ENCODE measurements around the gene XAGE2. TPM values are rescaled to one million over a fixed set of nuclear protein-coding genes. Genes with fewer than 3 reads are reported as not detected.
A peak's percentile ranks its signal among the peaks of the same experiment; 100 is the strongest.

XAGE2 gene
- total and polyA plus RNA-seq, 2 experiments from 2014 or later = not detected

DNA sequence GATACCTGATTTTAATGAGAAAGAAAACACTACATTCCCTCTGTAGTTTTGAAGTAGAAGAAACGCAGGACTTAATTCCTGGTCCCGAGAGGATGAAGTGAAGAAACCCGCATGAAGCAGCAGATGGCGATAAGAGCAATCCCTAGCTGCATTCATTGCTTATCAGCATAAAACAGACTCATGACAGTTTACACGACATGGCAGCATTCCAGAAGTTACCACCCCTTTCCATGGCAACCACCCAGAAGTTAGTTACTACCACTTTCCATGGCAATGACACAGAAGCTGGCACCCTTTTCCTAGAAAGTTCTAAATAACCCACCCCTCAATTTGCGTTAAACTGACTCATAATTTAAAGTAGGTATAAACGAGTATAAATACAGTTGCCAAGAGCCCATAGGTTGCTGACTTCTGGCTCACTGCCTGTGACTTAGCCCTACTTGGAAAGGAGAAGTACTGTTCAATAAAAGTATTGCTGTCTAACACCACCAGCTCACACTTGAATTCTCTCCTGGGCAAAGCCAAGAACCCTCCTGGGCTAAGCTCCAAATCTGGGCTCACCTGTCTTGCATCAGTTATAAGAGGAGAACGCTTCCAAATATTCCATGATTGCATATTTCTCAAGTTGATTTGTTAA, 5.5 kb upstream of the XAGE2 start:
- DNase-seq (ENCODE audit: low spot score) = peak; percentile 35
- H3K9me2 ChIP-seq (ENCODE audit: insufficient read depth) = no peaks in the 10 kb centered on the region
- H3K4me3 ChIP-seq = no peak overlapping the region
- no peak; the same call in 2 of the 3 replicates for ATAC-seq
- no peak overlapping the region for H3K4me2 ChIP-seq
- Mint-ChIP-seq H3K4me1 (no peaks in the 10 kb centered on the region), H3K36me3 (ENCODE audit: low read depth) (no peaks in the 10 kb centered on the region), H3K27ac (no peak overlapping the region), H3K27me3 (ENCODE audit: insufficient read depth, low read depth, poor library complexity) (peaks cover 2% of the 10 kb centered on the region), H3K9me3 (no peaks in the 10 kb centered on the region; the same call in 2 of the 3 replicates), H3K4me3 (no peak overlapping the region)
- H3K27me3 ChIP-seq (ENCODE audit: insufficient read depth) = no peaks in the 10 kb centered on the region
- H3K36me3 ChIP-seq (ENCODE audit: insufficient read depth) = no peaks in the 10 kb centered on the region
- H3F3A ChIP-seq (replicated peaks; ENCODE audit: low read depth) = no peaks in the 10 kb centered on the region
- no peak overlapping the region for H3K27ac ChIP-seq (ENCODE audit: low read depth)
- no peaks in the 10 kb centered on the region for H3K4me1 ChIP-seq (ENCODE audit: insufficient read depth)
- no peaks in the 10 kb centered on the region for H3K79me2 ChIP-seq (replicated peaks; ENCODE audit: insufficient read depth)
- H4K20me1 ChIP-seq (replicated peaks; ENCODE audit: insufficient read depth) = no peaks in the 10 kb centered on the region
- no peak for TF ChIP-seq ZNF114 (CRISPR knock-in tag; IDR thresholded peaks at IDR 0.05)
- TF ChIP-seq, protein P1, sequence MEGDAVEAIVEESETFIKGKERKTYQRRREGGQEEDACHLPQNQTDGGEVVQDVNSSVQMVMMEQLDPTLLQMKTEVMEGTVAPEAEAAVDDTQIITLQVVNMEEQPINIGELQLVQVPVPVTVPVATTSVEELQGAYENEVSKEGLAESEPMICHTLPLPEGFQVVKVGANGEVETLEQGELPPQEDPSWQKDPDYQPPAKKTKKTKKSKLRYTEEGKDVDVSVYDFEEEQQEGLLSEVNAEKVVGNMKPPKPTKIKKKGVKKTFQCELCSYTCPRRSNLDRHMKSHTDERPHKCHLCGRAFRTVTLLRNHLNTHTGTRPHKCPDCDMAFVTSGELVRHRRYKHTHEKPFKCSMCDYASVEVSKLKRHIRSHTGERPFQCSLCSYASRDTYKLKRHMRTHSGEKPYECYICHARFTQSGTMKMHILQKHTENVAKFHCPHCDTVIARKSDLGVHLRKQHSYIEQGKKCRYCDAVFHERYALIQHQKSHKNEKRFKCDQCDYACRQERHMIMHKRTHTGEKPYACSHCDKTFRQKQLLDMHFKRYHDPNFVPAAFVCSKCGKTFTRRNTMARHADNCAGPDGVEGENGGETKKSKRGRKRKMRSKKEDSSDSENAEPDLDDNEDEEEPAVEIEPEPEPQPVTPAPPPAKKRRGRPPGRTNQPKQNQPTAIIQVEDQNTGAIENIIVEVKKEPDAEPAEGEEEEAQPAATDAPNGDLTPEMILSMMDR (conservative IDR thresholded peaks at IDR 0.05; ENCODE audit: low read depth in 2 of 2) = peak; percentile 23 to 47; a peak in 2 of 4 replicates
- no peak overlapping the region for H2AFZ ChIP-seq

DNA sequence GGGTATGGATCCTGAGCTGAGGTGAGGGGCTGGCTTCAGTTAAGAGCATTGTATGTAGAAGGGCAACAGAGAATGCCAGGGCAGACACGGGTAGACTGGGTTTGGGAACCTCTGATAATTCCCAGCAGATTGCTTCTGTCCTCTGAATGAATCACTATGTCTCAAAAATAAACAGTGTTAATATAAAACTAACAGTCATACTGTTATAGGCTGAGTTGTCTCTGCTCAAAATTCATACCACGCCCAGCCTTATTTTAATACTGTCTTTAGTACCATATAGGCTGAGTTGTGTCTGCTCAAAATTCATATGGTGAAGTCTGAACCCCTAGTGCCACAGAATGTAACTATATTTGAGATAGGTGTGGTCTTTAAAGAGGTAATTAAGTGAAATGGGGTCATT, 10.0 kb downstream of the XAGE2 start:
- H3K79me2 ChIP-seq (replicated peaks; ENCODE audit: insufficient read depth) = no peaks in the 10 kb centered on the region
- H4K20me1 ChIP-seq (replicated peaks; ENCODE audit: insufficient read depth) = no peaks in the 10 kb centered on the region
- Mint-ChIP-seq H3K27me3 (ENCODE audit: insufficient read depth, low read depth, poor library complexity) (no peaks in the 10 kb centered on the region), H3K4me1 (no peaks in the 10 kb centered on the region), H3K9me3 (no peaks in the 10 kb centered on the region), H3K27ac (no peak overlapping the region), H3K4me3 (no peak overlapping the region), H3K36me3 (ENCODE audit: low read depth) (no peaks in the 10 kb centered on the region)
- H3K27ac ChIP-seq (ENCODE audit: low read depth) = no peak overlapping the region
- DNase-seq (ENCODE audit: low spot score) (no peak), ATAC-seq (no peak)
- no peak overlapping the region for H3K4me2 ChIP-seq
- H3K36me3 ChIP-seq (ENCODE audit: insufficient read depth) = no peaks in the 10 kb centered on the region
- TF ChIP-seq, protein P2, sequence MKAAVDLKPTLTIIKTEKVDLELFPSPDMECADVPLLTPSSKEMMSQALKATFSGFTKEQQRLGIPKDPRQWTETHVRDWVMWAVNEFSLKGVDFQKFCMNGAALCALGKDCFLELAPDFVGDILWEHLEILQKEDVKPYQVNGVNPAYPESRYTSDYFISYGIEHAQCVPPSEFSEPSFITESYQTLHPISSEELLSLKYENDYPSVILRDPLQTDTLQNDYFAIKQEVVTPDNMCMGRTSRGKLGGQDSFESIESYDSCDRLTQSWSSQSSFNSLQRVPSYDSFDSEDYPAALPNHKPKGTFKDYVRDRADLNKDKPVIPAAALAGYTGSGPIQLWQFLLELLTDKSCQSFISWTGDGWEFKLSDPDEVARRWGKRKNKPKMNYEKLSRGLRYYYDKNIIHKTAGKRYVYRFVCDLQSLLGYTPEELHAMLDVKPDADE (IDR thresholded peaks at IDR 0.05) = no peak
- H3F3A ChIP-seq (replicated peaks; ENCODE audit: low read depth) = no peaks in the 10 kb centered on the region
- no peaks in the 10 kb centered on the region for H3K4me1 ChIP-seq (ENCODE audit: insufficient read depth)
- no peaks in the 10 kb centered on the region for H3K9me2 ChIP-seq (ENCODE audit: insufficient read depth)
- no peak overlapping the region for H2AFZ ChIP-seq
- H3K27me3 ChIP-seq (ENCODE audit: insufficient read depth) = no peaks in the 10 kb centered on the region
- no peak overlapping the region for H3K4me3 ChIP-seq

DNA sequence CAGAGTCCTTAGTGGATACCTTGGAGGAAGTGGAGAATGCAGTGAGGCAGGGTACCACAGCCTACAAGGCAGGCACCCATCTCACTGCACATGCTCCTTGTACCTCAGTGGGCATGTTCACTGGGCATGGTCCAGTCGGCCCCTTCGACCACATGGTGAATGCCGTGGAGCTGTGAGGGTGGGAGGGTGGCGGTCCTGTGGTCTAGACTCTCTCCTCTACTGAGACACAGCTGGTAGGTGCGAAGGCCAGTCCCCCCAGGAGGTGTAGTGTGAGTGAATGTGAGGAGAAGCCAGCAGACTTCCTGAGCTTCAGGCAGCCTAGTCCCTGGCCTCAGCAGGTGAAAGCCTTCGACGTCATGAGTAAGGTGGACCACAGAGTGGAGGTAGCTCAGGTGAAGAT, 12.2 kb downstream of the XAGE2 start:
- H2AFZ ChIP-seq = no peak overlapping the region
- Mint-ChIP-seq H3K27me3 (ENCODE audit: insufficient read depth, low read depth, poor library complexity) (no peaks in the 10 kb centered on the region), H3K9me3 (no peaks in the 10 kb centered on the region)
- TF ChIP-seq, protein P2 (IDR thresholded peaks at IDR 0.05) = no peak
- TF ChIP-seq NANOG (IDR thresholded peaks at IDR 0.05; ENCODE audit: borderline replicate concordance) = no peak
- TF ChIP-seq EZH2 (IDR thresholded peaks at IDR 0.05; ENCODE audit: low read depth, unreplicated experiment) = no peak
- no peak for TF ChIP-seq EZH2phosphoT487 (IDR thresholded peaks at IDR 0.05; ENCODE audit: unreplicated experiment)
- TF ChIP-seq CREB1 (CRISPR knock-in tag; IDR thresholded peaks at IDR 0.05; ENCODE audit: low read depth) = no peak
- no peak for TF ChIP-seq POLR2AphosphoS5 (IDR thresholded peaks at IDR 0.05; ENCODE audit: low read depth)
- TF ChIP-seq, protein P3, sequence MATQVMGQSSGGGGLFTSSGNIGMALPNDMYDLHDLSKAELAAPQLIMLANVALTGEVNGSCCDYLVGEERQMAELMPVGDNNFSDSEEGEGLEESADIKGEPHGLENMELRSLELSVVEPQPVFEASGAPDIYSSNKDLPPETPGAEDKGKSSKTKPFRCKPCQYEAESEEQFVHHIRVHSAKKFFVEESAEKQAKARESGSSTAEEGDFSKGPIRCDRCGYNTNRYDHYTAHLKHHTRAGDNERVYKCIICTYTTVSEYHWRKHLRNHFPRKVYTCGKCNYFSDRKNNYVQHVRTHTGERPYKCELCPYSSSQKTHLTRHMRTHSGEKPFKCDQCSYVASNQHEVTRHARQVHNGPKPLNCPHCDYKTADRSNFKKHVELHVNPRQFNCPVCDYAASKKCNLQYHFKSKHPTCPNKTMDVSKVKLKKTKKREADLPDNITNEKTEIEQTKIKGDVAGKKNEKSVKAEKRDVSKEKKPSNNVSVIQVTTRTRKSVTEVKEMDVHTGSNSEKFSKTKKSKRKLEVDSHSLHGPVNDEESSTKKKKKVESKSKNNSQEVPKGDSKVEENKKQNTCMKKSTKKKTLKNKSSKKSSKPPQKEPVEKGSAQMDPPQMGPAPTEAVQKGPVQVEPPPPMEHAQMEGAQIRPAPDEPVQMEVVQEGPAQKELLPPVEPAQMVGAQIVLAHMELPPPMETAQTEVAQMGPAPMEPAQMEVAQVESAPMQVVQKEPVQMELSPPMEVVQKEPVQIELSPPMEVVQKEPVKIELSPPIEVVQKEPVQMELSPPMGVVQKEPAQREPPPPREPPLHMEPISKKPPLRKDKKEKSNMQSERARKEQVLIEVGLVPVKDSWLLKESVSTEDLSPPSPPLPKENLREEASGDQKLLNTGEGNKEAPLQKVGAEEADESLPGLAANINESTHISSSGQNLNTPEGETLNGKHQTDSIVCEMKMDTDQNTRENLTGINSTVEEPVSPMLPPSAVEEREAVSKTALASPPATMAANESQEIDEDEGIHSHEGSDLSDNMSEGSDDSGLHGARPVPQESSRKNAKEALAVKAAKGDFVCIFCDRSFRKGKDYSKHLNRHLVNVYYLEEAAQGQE (IDR thresholded peaks at IDR 0.05; ENCODE audit: unreplicated experiment) = no peak
- no peak for TF ChIP-seq JUNB (IDR thresholded peaks at IDR 0.05; ENCODE audit: unreplicated experiment)
- no peak for TF ChIP-seq ZNF331 (CRISPR knock-in tag; IDR thresholded peaks at IDR 0.05; ENCODE audit: low read depth)

More for the DNA sequence above, 12.2 kb downstream of the XAGE2 start:
- no peaks in the 10 kb centered on the region for H3K36me3 Mint-ChIP-seq (ENCODE audit: low read depth)
- no peak overlapping the region for H3K27ac ChIP-seq (ENCODE audit: low read depth)
- no peak overlapping the region for H3K4me3 ChIP-seq
- no peaks in the 10 kb centered on the region for H3K4me1 Mint-ChIP-seq
- DNase-seq (ENCODE audit: low spot score) (no peak), ATAC-seq (no peak)
- H3K9me2 ChIP-seq (ENCODE audit: insufficient read depth) = no peaks in the 10 kb centered on the region
- H3K4me2 ChIP-seq = no peak overlapping the region
- no peaks in the 10 kb centered on the region for H3K36me3 ChIP-seq (ENCODE audit: insufficient read depth)
- no peaks in the 10 kb centered on the region for H3K79me2 ChIP-seq (replicated peaks; ENCODE audit: insufficient read depth)
- no peaks in the 10 kb centered on the region for H3K4me1 ChIP-seq (ENCODE audit: insufficient read depth)
- no peaks in the 10 kb centered on the region for H3K27me3 ChIP-seq (ENCODE audit: insufficient read depth)
- no peak overlapping the region for H3K4me3 Mint-ChIP-seq
- no peaks in the 10 kb centered on the region for H4K20me1 ChIP-seq (replicated peaks; ENCODE audit: insufficient read depth)
- H3K27ac Mint-ChIP-seq = no peak overlapping the region
- H3F3A ChIP-seq (replicated peaks; ENCODE audit: low read depth) = no peaks in the 10 kb centered on the region
